PC-9 (cell line): ENCODE data around the gene THADA. TPM values are rescaled to one million over a fixed set of nuclear protein-coding genes. Genes with fewer than 3 reads are reported as not detected.

Experiments
- BruUV-seq: library from RNA; stranded (reverse); fragments of 400-500 nt; replicated peaks from 2 replicates; lab custom pipeline; 2021; lab: Mats Ljungman, UMichigan
- CTCF ChIA-PET: fragments of 300-600 bp; sonication (Branson Sonifier 250); formaldehyde crosslinking; loops from one replicate; lab custom pipeline; 2022; ENCODE audit warnings: antibody characterized with exemption; lab: Charles Lee
- POLR2A ChIA-PET: fragments of 300-600 bp; sonication (Branson Sonifier 250); formaldehyde crosslinking; loops from one replicate; lab custom pipeline; 2022; ENCODE audit warnings: antibody characterized with exemption; ENCODE audit not compliant: unreplicated experiment; lab: Charles Lee
- DNase-seq, 2 experiments: peaks; one replicate each; pipeline versions ENCODE4 v3.0.0 to v3.0.0-alpha.2; 2015 to 2022; ENCODE audit warnings: mixed read lengths in 1 of 2
- H2AFZ ChIP-seq: fragments of 200-600 bp; sonication (generic); 2 replicates; pipeline ENCODE4 v1.8.1; 2017; ENCODE audit warnings: antibody characterized with exemption
- H3F3A ChIP-seq: fragments of 200-600 bp; sonication (generic); 2 replicates; pipeline ENCODE4 v1.8.1; 2017; ENCODE audit warnings: antibody characterized with exemption, mild to moderate bottlenecking, low read depth; ENCODE audit not compliant: insufficient read depth
- H3K27ac ChIP-seq: fragments of 200-600 bp; sonication (generic); 2 replicates; pipeline ENCODE4 v1.6.1; 2016; ENCODE audit warnings: mixed run types
- H3K27me3 ChIP-seq: fragments of 200-600 bp; sonication (generic); 2 replicates; pipeline ENCODE4 v1.6.1; 2016; ENCODE audit warnings: low read depth, mixed run types; ENCODE audit not compliant: insufficient read depth
- H3K36me3 ChIP-seq: fragments of 200-600 bp; sonication (generic); 2 replicates; pipeline ENCODE4 v1.6.1; 2016; ENCODE audit warnings: low read depth, mixed run types
- H3K4me1 ChIP-seq: fragments of 200-600 bp; sonication (generic); replicated peaks from 2 replicates; pipeline ENCODE4 v1.6.1; 2016; ENCODE audit warnings: mixed run types; ENCODE audit not compliant: insufficient read depth
- H3K4me2 ChIP-seq: fragments of 200-600 bp; sonication (generic); 2 replicates; pipeline ENCODE4 v1.6.1; 2017; ENCODE audit warnings: mixed run types
- H3K4me3 ChIP-seq: fragments of 200-600 bp; sonication (generic); 2 replicates; pipeline ENCODE4 v1.6.1; 2016; ENCODE audit warnings: mixed run types
- H3K79me2 ChIP-seq: fragments of 200-600 bp; sonication (generic); 2 replicates; pipeline ENCODE4 v1.6.1; 2017; ENCODE audit warnings: low read depth, mixed run types
- H3K9me2 ChIP-seq: fragments of 200-600 bp; sonication (generic); 2 replicates; pipeline ENCODE4 v1.8.1; 2017; ENCODE audit warnings: mild to moderate bottlenecking; ENCODE audit not compliant: insufficient read depth
- H3K9me3 ChIP-seq: fragments of 200-600 bp; sonication (generic); 2 replicates; pipeline ENCODE4 v1.8.1; 2016; ENCODE audit warnings: low read depth; ENCODE audit not compliant: insufficient read depth
- H4K20me1 ChIP-seq: fragments of 200-600 bp; sonication (generic); 2 replicates; pipeline ENCODE4 v1.8.1; 2017; ENCODE audit not compliant: insufficient read depth
- CTCF ChIP-seq: fragments of 200-600 bp; sonication (generic); conservative IDR thresholded peaks from 2 replicates; pipeline ENCODE4 v1.6.1; 2017; ENCODE audit warnings: mixed run types, antibody characterized with exemption, mild to moderate bottlenecking, moderate library complexity
- EZH2 ChIP-seq: fragments of 200-600 bp; sonication (generic); IDR thresholded peaks from 2 replicates; pipeline ENCODE4 v1.8.0; 2017; ENCODE audit warnings: antibody characterized with exemption, low read depth
- intact Hi-C: fragments of 100-400 bp; cut with micrococcal nuclease; formaldehyde crosslinking; loops from one replicate; pipeline ENCODE4 v1.10.0; 2022; ENCODE audit not compliant: unreplicated experiment
- total RNA-seq: library from RNA; stranded (reverse); gene quantifications from 2 replicates; pipeline ENCODE4 v1.2.3, GENCODE V29; 2021

THADA gene
- total RNA-seq, 1 experiment from 2014 or later, result 28.1 TPM

GRCh38 chr2:43341959-43342757, 253.7 kb downstream of the THADA start:
- CTCF ChIA-PET, result no interaction called here
- BruUV-seq, result no TSS peak
- no peaks in the 10 kb centered on the region for H3K27me3 ChIP-seq
- H3K4me2 ChIP-seq, result no peak overlapping the region
- no peaks in the 10 kb centered on the region for H4K20me1 ChIP-seq
- H3K27ac ChIP-seq, result no peak overlapping the region
- no peaks in the 10 kb centered on the region for H3K9me3 ChIP-seq
- H3F3A ChIP-seq, result peaks cover 14% of the 10 kb centered on the region
- H3K4me3 ChIP-seq, result no peak overlapping the region
- peaks cover 20% of the 10 kb centered on the region for H3K4me1 ChIP-seq
- H3K9me2 ChIP-seq, result no peaks in the 10 kb centered on the region
- no peak for TF ChIP-seq CTCF
- TF ChIP-seq EZH2, result no peak
- POLR2A ChIA-PET, result interaction anchor here (0.6 kb wide), 1 partner anchor 61 kb away, joined by 3 read pairs; no protein-coding TSS in a partner anchor
- no peak for DNase-seq
- no peaks in the 10 kb centered on the region for H3K79me2 ChIP-seq
- no peaks in the 10 kb centered on the region for H3K36me3 ChIP-seq
- intact Hi-C loops, result no loop called here
- no peak overlapping the region for H2AFZ ChIP-seq

- CTCF ChIA-PET, result no interaction called here
- Histone ChIP-seq H2AFZ (no peak overlapping the region), H3K79me2 (no peaks in the 10 kb centered on the region), H3K9me2 (no peaks in the 10 kb centered on the region), H3F3A (peaks cover 14% of the 10 kb centered on the region), H3K27ac (peak overlapping the region; percentile 47), H4K20me1 (no peaks in the 10 kb centered on the region), H3K4me3 (no peak overlapping the region), H3K4me2 (peak overlapping the region; percentile 13; the same call in 1 of the 2 replicates), H3K27me3 (no peaks in the 10 kb centered on the region), H3K4me1 (peaks cover 20% of the 10 kb centered on the region), H3K9me3 (no peaks in the 10 kb centered on the region), H3K36me3 (no peaks in the 10 kb centered on the region)
- BruUV-seq, result no TSS peak
- TF ChIP-seq EZH2 (no peak), CTCF (no peak)
- DNase-seq, result peak; percentile 4 to 76
- POLR2A ChIA-PET, result no interaction called here
- intact Hi-C loops, result no loop called here
Measured at GRCh38 chr2:43340945-43341356, 254.9 kb downstream of the THADA start.

- Histone ChIP-seq H4K20me1 (no peaks in the 10 kb centered on the region), H3K9me3 (no peaks in the 10 kb centered on the region), H3K4me1 (peaks cover 20% of the 10 kb centered on the region), H2AFZ (no peak overlapping the region), H3K36me3 (no peaks in the 10 kb centered on the region), H3K27ac (no peak overlapping the region), H3K79me2 (no peaks in the 10 kb centered on the region), H3K4me2 (no peak overlapping the region), H3K4me3 (no peak overlapping the region), H3K27me3 (no peaks in the 10 kb centered on the region), H3F3A (peaks cover 14% of the 10 kb centered on the region), H3K9me2 (no peaks in the 10 kb centered on the region)
- intact Hi-C loops, result no loop called here
- TF ChIP-seq CTCF (no peak), EZH2 (no peak)
- BruUV-seq, result no TSS peak
- CTCF ChIA-PET, result no interaction called here
- POLR2A ChIA-PET, result no interaction called here
- no peak for DNase-seq
Measured at GRCh38 chr2:43340066-43340465, 255.8 kb downstream of the THADA start.
